GM18498 (cell line): ENCODE results near the gene ITGB6.
"Not testable (repeated sequence)": the region's sequence is repeated elsewhere in the genome, so short reads cannot be mapped to it uniquely, and the experiment has no call there.

Experiments
- ATAC-seq: cut with Tn5 transposase; IDR thresholded peaks from one replicate; pipeline ENCODE4 v1.9.1; 2021; ENCODE audit warnings: mild to moderate bottlenecking, moderate library complexity; ENCODE audit not compliant: unreplicated experiment

ITGB6 gene

GRCh38 chr2:160194351-160194750 is 5.7 kb downstream of the ITGB6 start:
- no peak for ATAC-seq

GRCh38 chr2:160181146-160181836 is 18.8 kb downstream of the ITGB6 start:
- ATAC-seq = not testable (repeated sequence)

GRCh38 chr2:160180690-160181089 is 19.4 kb downstream of the ITGB6 start:
- not testable (repeated sequence) for ATAC-seq

GRCh38 chr2:160180172-160180571 is 19.9 kb downstream of the ITGB6 start:
- ATAC-seq = no peak

- ATAC-seq = no peak
These were observed 24.6 kb downstream of the ITGB6 start for GRCh38 chr2:160175169-160176134.

- no peak for ATAC-seq
These were observed 25.8 kb downstream of the ITGB6 start for GRCh38 chr2:160174322-160174721.

GRCh38 chr2:160169988-160170387 is 30.1 kb downstream of the ITGB6 start:
- no peak for ATAC-seq

- no peak for ATAC-seq
These were observed 30.6 kb downstream of the ITGB6 start for GRCh38 chr2:160169471-160169870.

- no peak for ATAC-seq
These were observed 31.2 kb downstream of the ITGB6 start for GRCh38 chr2:160168878-160169277.

GRCh38 chr2:160167089-160167740 is 32.9 kb downstream of the ITGB6 start:
- ATAC-seq = no peak

- ATAC-seq = no peak
These were observed 34.1 kb downstream of the ITGB6 start for GRCh38 chr2:160165996-160166395.

GRCh38 chr2:160165081-160165480 is 35.0 kb downstream of the ITGB6 start:
- no peak for ATAC-seq

- no peak for ATAC-seq
These were observed 41.9 kb downstream of the ITGB6 start for GRCh38 chr2:160157861-160158829.

- no peak for ATAC-seq
These were observed 43.4 kb downstream of the ITGB6 start for GRCh38 chr2:160156665-160157064.

- no peak for ATAC-seq
These were observed 44.0 kb downstream of the ITGB6 start for GRCh38 chr2:160156100-160156499.

GRCh38 chr2:160148419-160148818 is 51.7 kb downstream of the ITGB6 start:
- ATAC-seq = not testable (repeated sequence)

- no peak for ATAC-seq
These were observed 54.6 kb downstream of the ITGB6 start for GRCh38 chr2:160145471-160145870.

- ATAC-seq = no peak
These were observed 55.6 kb downstream of the ITGB6 start for GRCh38 chr2:160144280-160144990.

- ATAC-seq = no peak
These were observed 57.6 kb downstream of the ITGB6 start for GRCh38 chr2:160142472-160142871.

GRCh38 chr2:160141912-160142311 is 58.2 kb downstream of the ITGB6 start:
- no peak for ATAC-seq
